ENCODE measurements around the gene CGB2.
A peak's percentile ranks its signal among the peaks of the same experiment; 100 is the strongest.
"Not testable (repeated sequence)": the region's sequence is repeated elsewhere in the genome, so short reads cannot be mapped to it uniquely, and the experiment has no call there.

CGB2 gene

GRCh38 chr19:49031642-49032301, at the start of gene CGB2:
Gene CGB2 (plus strand): TSS chr19:49031890. CDS start chr19:49032096, 206 bp downstream.
- not testable (repeated sequence) for H3K27me3 Mint-ChIP-seq; H3K9me3 Mint-ChIP-seq; H3K36me3 Mint-ChIP-seq (ENCODE audit: low read depth); H3K4me1 Mint-ChIP-seq (ENCODE audit: low read depth)
- Mint-ChIP-seq H3K4me3 (peak within 1 kb of the TSS; percentile 55), H3K27ac (peak within 1 kb of the TSS; percentile 90)
- DNase-seq, result peak; percentile 85

- no peaks in the 10 kb centered on the region for H3K9me3 Mint-ChIP-seq
- H3K4me1 Mint-ChIP-seq (ENCODE audit: low read depth), result peaks cover 17% of the 10 kb centered on the region
- no peak overlapping the region for H3K27ac Mint-ChIP-seq
- no peak overlapping the region for H3K4me3 Mint-ChIP-seq
- H3K36me3 Mint-ChIP-seq (ENCODE audit: low read depth), result peaks cover 70% of the 10 kb centered on the region
- DNase-seq, result no peak
- no peaks in the 10 kb centered on the region for H3K27me3 Mint-ChIP-seq
Measured at GRCh38 chr19:48982280-48982679, 49.4 kb upstream of the CGB2 start.

GRCh38 chr19:48985711-48986110, 46.0 kb upstream of the CGB2 start:
- Mint-ChIP-seq H3K4me3 (no peak overlapping the region), H3K4me1 (ENCODE audit: low read depth) (peaks cover 26% of the 10 kb centered on the region), H3K36me3 (ENCODE audit: low read depth) (peaks cover 74% of the 10 kb centered on the region)

GRCh38 chr19:48986211-48986610, 45.5 kb upstream of the CGB2 start:
- H3K27ac Mint-ChIP-seq, result no peak overlapping the region
- H3K4me1 Mint-ChIP-seq (ENCODE audit: low read depth), result peaks cover 30% of the 10 kb centered on the region
- peaks cover 77% of the 10 kb centered on the region for H3K36me3 Mint-ChIP-seq (ENCODE audit: low read depth)
- no peak for DNase-seq
- H3K9me3 Mint-ChIP-seq, result no peaks in the 10 kb centered on the region
- H3K27me3 Mint-ChIP-seq, result no peaks in the 10 kb centered on the region
- H3K4me3 Mint-ChIP-seq, result no peak overlapping the region

More at GRCh38 chr19:48985711-48986110, 46.0 kb upstream of the CGB2 start:
- H3K27me3 Mint-ChIP-seq, result no peaks in the 10 kb centered on the region
- no peak overlapping the region for H3K27ac Mint-ChIP-seq
- no peaks in the 10 kb centered on the region for H3K9me3 Mint-ChIP-seq
- DNase-seq, result no peak

GRCh38 chr19:48987323-48987722, 44.4 kb upstream of the CGB2 start:
- Mint-ChIP-seq H3K4me1 (ENCODE audit: low read depth) (peaks cover 37% of the 10 kb centered on the region), H3K4me3 (no peak overlapping the region), H3K27me3 (no peaks in the 10 kb centered on the region), H3K36me3 (ENCODE audit: low read depth) (peaks cover 71% of the 10 kb centered on the region), H3K27ac (peak overlapping the region; percentile 65), H3K9me3 (no peaks in the 10 kb centered on the region)
- no peak for DNase-seq

GRCh38 chr19:48988286-48988685, 43.4 kb upstream of the CGB2 start:
- Mint-ChIP-seq H3K9me3 (no peaks in the 10 kb centered on the region), H3K36me3 (ENCODE audit: low read depth) (peaks cover 69% of the 10 kb centered on the region), H3K4me1 (ENCODE audit: low read depth) (peaks cover 42% of the 10 kb centered on the region), H3K27me3 (no peaks in the 10 kb centered on the region), H3K4me3 (no peak overlapping the region), H3K27ac (peak overlapping the region; percentile 65)
- no peak for DNase-seq

GRCh38 chr19:48988860-48989259, 42.8 kb upstream of the CGB2 start:
- H3K9me3 Mint-ChIP-seq, result no peaks in the 10 kb centered on the region
- H3K36me3 Mint-ChIP-seq (ENCODE audit: low read depth), result peaks cover 66% of the 10 kb centered on the region
- H3K4me3 Mint-ChIP-seq, result no peak overlapping the region
- H3K27me3 Mint-ChIP-seq, result no peaks in the 10 kb centered on the region
- peaks cover 44% of the 10 kb centered on the region for H3K4me1 Mint-ChIP-seq (ENCODE audit: low read depth)
- no peak overlapping the region for H3K27ac Mint-ChIP-seq
- DNase-seq, result no peak

GRCh38 chr19:48989701-48990291, 41.9 kb upstream of the CGB2 start:
- H3K4me1 Mint-ChIP-seq (ENCODE audit: low read depth), result peaks cover 51% of the 10 kb centered on the region
- H3K27me3 Mint-ChIP-seq, result no peaks in the 10 kb centered on the region
- H3K27ac Mint-ChIP-seq, result peak overlapping the region; percentile 39
- DNase-seq, result no peak
- no peaks in the 10 kb centered on the region for H3K9me3 Mint-ChIP-seq
- no peak overlapping the region for H3K4me3 Mint-ChIP-seq
- peaks cover 69% of the 10 kb centered on the region for H3K36me3 Mint-ChIP-seq (ENCODE audit: low read depth)

- H3K36me3 Mint-ChIP-seq (ENCODE audit: low read depth), result peaks cover 69% of the 10 kb centered on the region
- DNase-seq, result no peak
- H3K4me3 Mint-ChIP-seq, result no peak overlapping the region
- no peaks in the 10 kb centered on the region for H3K9me3 Mint-ChIP-seq
- peaks cover 57% of the 10 kb centered on the region for H3K4me1 Mint-ChIP-seq (ENCODE audit: low read depth)
- H3K27me3 Mint-ChIP-seq, result no peaks in the 10 kb centered on the region
- peak overlapping the region; percentile 39 for H3K27ac Mint-ChIP-seq
Measured at GRCh38 chr19:48990400-48990799, 41.3 kb upstream of the CGB2 start.

- DNase-seq, result no peak
- Mint-ChIP-seq H3K4me1 (ENCODE audit: low read depth) (peaks cover 60% of the 10 kb centered on the region), H3K9me3 (no peaks in the 10 kb centered on the region), H3K4me3 (peak overlapping the region; percentile 10), H3K27me3 (no peaks in the 10 kb centered on the region), H3K36me3 (ENCODE audit: low read depth) (peaks cover 65% of the 10 kb centered on the region), H3K27ac (peak overlapping the region; percentile 71)
Measured at GRCh38 chr19:48991011-48991609, 40.6 kb upstream of the CGB2 start.

- Mint-ChIP-seq H3K27me3 (no peaks in the 10 kb centered on the region), H3K36me3 (ENCODE audit: low read depth) (peaks cover 63% of the 10 kb centered on the region), H3K9me3 (no peaks in the 10 kb centered on the region), H3K27ac (peak overlapping the region; percentile 94), H3K4me1 (ENCODE audit: low read depth) (peaks cover 59% of the 10 kb centered on the region), H3K4me3 (peak overlapping the region; percentile 99)
- no peak for DNase-seq
Measured at GRCh38 chr19:48991873-48992580, 39.7 kb upstream of the CGB2 start.

GRCh38 chr19:48992581-48993174, 39.0 kb upstream of the CGB2 start:
- Mint-ChIP-seq H3K36me3 (ENCODE audit: low read depth) (peaks cover 61% of the 10 kb centered on the region), H3K9me3 (no peaks in the 10 kb centered on the region), H3K27me3 (no peaks in the 10 kb centered on the region), H3K4me3 (peak overlapping the region; percentile 99), H3K27ac (peak overlapping the region; percentile 94), H3K4me1 (ENCODE audit: low read depth) (peaks cover 55% of the 10 kb centered on the region)
- DNase-seq, result no peak

- Mint-ChIP-seq H3K27ac (peak within 1 kb of the TSS; percentile 98), H3K4me3 (peak within 1 kb of the TSS; percentile 99), H3K27me3 (no peaks in the 10 kb centered on the region), H3K9me3 (no peaks in the 10 kb centered on the region), H3K36me3 (ENCODE audit: low read depth) (peaks cover 61% of the 10 kb centered on the region), H3K4me1 (ENCODE audit: low read depth) (peaks cover 56% of the 10 kb centered on the region)
- peak; percentile 99 for DNase-seq
Measured at GRCh38 chr19:48993175-48994034, 38.3 kb upstream of the CGB2 start, which contains the start of the genes GYS1 and RUVBL2. Gene GYS1 (minus strand): TSS chr19:48993309. CDS start chr19:48993112, 197 bp downstream. Gene RUVBL2 (plus strand): TSS chr19:48993887. CDS start chr19:48993912, 25 bp downstream.

Data from activated T-cell treated with anti-CD3 and anti-CD28 coated beads, Interleukin-2, amount 50 U/mL, for 24 hours (primary cell).